Measurements from ENCODE around the gene CDK5RAP2. TPM values are rescaled to one million over a fixed set of nuclear protein-coding genes. Genes with fewer than 3 reads are reported as not detected.

CDK5RAP2 gene
- total RNA-seq, 1 donor from 2014 or later, result 16.8 TPM

GRCh38 chr9:120383999-120384924 is 195.7 kb downstream of the CDK5RAP2 start:
- Histone ChIP-seq H3K4me3 (ENCODE audit: low read depth, low read length) (no peak overlapping the region), H3K36me3 (ENCODE audit: control insufficient read depth, insufficient read depth, low read length) (no peaks in the 10 kb centered on the region), H3K27me3 (ENCODE audit: control insufficient read depth, insufficient read depth, low read length) (no peaks in the 10 kb centered on the region)
- TF ChIP-seq CTCF (IDR thresholded peaks at IDR 0.05; ENCODE audit: insufficient read depth, low read length, severe bottlenecking), result no peak
- FAIRE-seq, result no peak
- no peak for DNase-seq (ENCODE audit: low read depth)

- TF ChIP-seq CTCF (IDR thresholded peaks at IDR 0.05; ENCODE audit: insufficient read depth, low read length, severe bottlenecking), result no peak
- Histone ChIP-seq H3K36me3 (ENCODE audit: control insufficient read depth, insufficient read depth, low read length) (no peaks in the 10 kb centered on the region), H3K27me3 (ENCODE audit: control insufficient read depth, insufficient read depth, low read length) (no peaks in the 10 kb centered on the region), H3K4me3 (ENCODE audit: low read depth, low read length) (no peak overlapping the region)
- DNase-seq (ENCODE audit: low read depth) (no peak), FAIRE-seq (no peak)
These were observed 196.4 kb downstream of the CDK5RAP2 start for GRCh38 chr9:120383611-120383998.

GRCh38 chr9:120382453-120382852 is 197.5 kb downstream of the CDK5RAP2 start:
- TF ChIP-seq CTCF (IDR thresholded peaks at IDR 0.05; ENCODE audit: insufficient read depth, low read length, severe bottlenecking), result no peak

GRCh38 chr9:120381839-120382238 is 198.1 kb downstream of the CDK5RAP2 start:
- no peak for DNase-seq (ENCODE audit: low read depth)

More at GRCh38 chr9:120382453-120382852, 197.5 kb downstream of the CDK5RAP2 start:
- Histone ChIP-seq H3K27me3 (ENCODE audit: control insufficient read depth, insufficient read depth, low read length) (no peaks in the 10 kb centered on the region), H3K36me3 (ENCODE audit: control insufficient read depth, insufficient read depth, low read length) (no peaks in the 10 kb centered on the region), H3K4me3 (ENCODE audit: low read depth, low read length) (no peak overlapping the region)
- DNase-seq (ENCODE audit: low read depth), result no peak
- FAIRE-seq, result no peak

GRCh38 chr9:120379611-120380010 is 200.4 kb downstream of the CDK5RAP2 start:
- H3K36me3 ChIP-seq (ENCODE audit: control insufficient read depth, insufficient read depth, low read length), result no peaks in the 10 kb centered on the region
- no peak overlapping the region for H3K4me3 ChIP-seq (ENCODE audit: low read depth, low read length)
- no peak for DNase-seq (ENCODE audit: low read depth)
- TF ChIP-seq CTCF (IDR thresholded peaks at IDR 0.05; ENCODE audit: insufficient read depth, low read length, severe bottlenecking), result no peak
- no peaks in the 10 kb centered on the region for H3K27me3 ChIP-seq (ENCODE audit: control insufficient read depth, insufficient read depth, low read length)
- FAIRE-seq, result no peak

More at GRCh38 chr9:120381839-120382238, 198.1 kb downstream of the CDK5RAP2 start:
- TF ChIP-seq CTCF (IDR thresholded peaks at IDR 0.05; ENCODE audit: insufficient read depth, low read length, severe bottlenecking), result no peak
- Histone ChIP-seq H3K4me3 (ENCODE audit: low read depth, low read length) (no peak overlapping the region), H3K36me3 (ENCODE audit: control insufficient read depth, insufficient read depth, low read length) (no peaks in the 10 kb centered on the region), H3K27me3 (ENCODE audit: control insufficient read depth, insufficient read depth, low read length) (no peaks in the 10 kb centered on the region)
- FAIRE-seq, result peak; percentile 84
